ENCODE measurements around the gene AKAP8.

- TF ChIP-seq CTCF (IDR thresholded peaks at IDR 0.05 in 8 of 11, conservative IDR thresholded peaks at IDR 0.05 in 3 of 11) (peak in 3 of 11 experiments; percentile 13 to 28 (median 25)), POLR2AphosphoS5 (IDR thresholded peaks at IDR 0.05) (peak in 2 of 3 donors; percentile 48 to 52), POLR2A (IDR thresholded peaks at IDR 0.05) (no peak)
Observed at GRCh38 chr19:15324791-15325519, 54.6 kb downstream of the AKAP8 start.

Measured in spleen (tissue), 7 donors.